OCI-LY7 (cell line): ENCODE data around the gene TPRX2.

ENCODE experiments used
- EZH2phosphoT487 ChIP-seq: fragments of 200-600 bp; sonication (generic); IDR thresholded peaks from 2 replicates; pipeline ENCODE4 v1.6.1; 2018; ENCODE audit warnings: low read depth, borderline replicate concordance, mild to moderate bottlenecking, mixed run types, antibody characterized with exemption, low read length, moderate library complexity, mixed read lengths
- TF ChIP-seq, protein P1 (sequence below): fragments of 200-600 bp; sonication (generic); conservative IDR thresholded peaks from 2 replicates; pipeline ENCODE4 v1.5.1; 2014; ENCODE audit warnings: mild to moderate bottlenecking, antibody characterized with exemption, low read length, moderate library complexity, mixed read lengths

DNA sequence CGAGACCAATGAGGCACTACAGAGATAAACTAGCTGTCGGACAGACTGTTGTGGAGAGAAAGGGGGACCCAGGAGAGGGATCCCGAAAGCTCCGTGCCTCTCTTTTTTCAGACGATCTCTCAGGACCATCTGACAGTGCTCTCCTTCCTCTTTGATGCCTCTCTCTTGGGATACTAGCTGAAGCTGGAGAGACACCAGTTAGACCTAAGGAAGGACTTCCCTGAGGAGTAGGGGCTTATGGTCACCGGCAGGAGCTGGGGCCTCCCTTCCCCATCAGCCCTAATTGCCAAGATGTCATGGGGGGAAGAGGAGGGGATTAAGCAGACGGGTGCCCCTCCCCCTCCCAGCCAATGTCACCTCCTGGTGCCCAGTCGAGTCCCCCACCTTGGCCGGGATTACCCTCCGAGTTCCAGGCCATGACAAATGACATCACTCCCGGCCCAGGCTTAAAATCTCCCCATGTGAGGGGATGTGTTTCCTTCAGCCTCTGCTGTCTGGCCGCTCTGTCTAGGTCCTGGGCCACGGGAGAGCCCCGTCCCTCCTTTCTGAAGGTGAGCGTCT lies 37.5 kb upstream of the TPRX2 start, which contains the start of gene CRX:
- TF ChIP-seq, protein P1, sequence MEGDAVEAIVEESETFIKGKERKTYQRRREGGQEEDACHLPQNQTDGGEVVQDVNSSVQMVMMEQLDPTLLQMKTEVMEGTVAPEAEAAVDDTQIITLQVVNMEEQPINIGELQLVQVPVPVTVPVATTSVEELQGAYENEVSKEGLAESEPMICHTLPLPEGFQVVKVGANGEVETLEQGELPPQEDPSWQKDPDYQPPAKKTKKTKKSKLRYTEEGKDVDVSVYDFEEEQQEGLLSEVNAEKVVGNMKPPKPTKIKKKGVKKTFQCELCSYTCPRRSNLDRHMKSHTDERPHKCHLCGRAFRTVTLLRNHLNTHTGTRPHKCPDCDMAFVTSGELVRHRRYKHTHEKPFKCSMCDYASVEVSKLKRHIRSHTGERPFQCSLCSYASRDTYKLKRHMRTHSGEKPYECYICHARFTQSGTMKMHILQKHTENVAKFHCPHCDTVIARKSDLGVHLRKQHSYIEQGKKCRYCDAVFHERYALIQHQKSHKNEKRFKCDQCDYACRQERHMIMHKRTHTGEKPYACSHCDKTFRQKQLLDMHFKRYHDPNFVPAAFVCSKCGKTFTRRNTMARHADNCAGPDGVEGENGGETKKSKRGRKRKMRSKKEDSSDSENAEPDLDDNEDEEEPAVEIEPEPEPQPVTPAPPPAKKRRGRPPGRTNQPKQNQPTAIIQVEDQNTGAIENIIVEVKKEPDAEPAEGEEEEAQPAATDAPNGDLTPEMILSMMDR, result no peak
- TF ChIP-seq EZH2phosphoT487, result no peak
